GM12875 (cell line): ENCODE measurements around the gene USP6NL.

Experiments
- H3K4me3 ChIP-seq: one replicate; pipeline ENCODE4 v1.5.1; 2011; ENCODE audit warnings: low read depth, low read length, control low read depth
- TF ChIP-seq, protein P1 (sequence below): IDR thresholded peaks from 2 replicates; pipeline ENCODE4 v1.5.1; 2011; ENCODE audit warnings: low read depth, mild to moderate bottlenecking, control low read depth, inconsistent platforms, low read length, moderate library complexity, borderline replicate concordance; ENCODE audit not compliant: insufficient read depth

The USP6NL gene

DNA sequence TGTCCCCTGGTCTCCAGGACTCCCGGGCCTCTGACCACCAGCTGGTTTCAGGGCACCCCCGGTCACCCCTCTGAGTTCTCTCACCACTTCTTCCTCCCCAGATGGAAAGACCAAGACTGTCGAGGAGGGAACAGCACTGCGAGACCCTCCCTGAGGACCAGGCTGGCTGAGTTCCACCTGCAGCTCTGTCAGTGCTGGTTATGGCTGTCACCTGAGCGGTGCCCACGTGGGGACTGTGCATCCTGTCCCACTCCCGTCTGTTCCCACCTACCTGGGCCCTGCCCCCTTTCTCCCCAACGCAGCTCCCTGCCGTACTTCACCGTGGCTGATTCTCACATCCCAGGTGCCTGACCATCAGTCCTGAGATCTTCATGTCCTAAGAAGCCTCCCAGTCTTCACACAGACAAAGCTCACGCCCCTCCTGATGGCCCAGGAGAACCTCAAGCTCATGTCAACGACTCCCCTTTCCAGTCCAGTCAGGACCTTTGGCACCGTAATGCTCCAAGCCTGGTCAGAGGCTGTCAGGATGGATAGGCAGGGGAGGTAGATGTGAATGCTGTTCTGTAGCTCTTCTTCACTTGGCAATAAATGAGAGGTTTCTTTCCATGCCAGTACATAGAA lies 159.7 kb downstream of the USP6NL start:
- TF ChIP-seq, protein P1, sequence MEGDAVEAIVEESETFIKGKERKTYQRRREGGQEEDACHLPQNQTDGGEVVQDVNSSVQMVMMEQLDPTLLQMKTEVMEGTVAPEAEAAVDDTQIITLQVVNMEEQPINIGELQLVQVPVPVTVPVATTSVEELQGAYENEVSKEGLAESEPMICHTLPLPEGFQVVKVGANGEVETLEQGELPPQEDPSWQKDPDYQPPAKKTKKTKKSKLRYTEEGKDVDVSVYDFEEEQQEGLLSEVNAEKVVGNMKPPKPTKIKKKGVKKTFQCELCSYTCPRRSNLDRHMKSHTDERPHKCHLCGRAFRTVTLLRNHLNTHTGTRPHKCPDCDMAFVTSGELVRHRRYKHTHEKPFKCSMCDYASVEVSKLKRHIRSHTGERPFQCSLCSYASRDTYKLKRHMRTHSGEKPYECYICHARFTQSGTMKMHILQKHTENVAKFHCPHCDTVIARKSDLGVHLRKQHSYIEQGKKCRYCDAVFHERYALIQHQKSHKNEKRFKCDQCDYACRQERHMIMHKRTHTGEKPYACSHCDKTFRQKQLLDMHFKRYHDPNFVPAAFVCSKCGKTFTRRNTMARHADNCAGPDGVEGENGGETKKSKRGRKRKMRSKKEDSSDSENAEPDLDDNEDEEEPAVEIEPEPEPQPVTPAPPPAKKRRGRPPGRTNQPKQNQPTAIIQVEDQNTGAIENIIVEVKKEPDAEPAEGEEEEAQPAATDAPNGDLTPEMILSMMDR = no peak
- no peak overlapping the region for H3K4me3 ChIP-seq

DNA sequence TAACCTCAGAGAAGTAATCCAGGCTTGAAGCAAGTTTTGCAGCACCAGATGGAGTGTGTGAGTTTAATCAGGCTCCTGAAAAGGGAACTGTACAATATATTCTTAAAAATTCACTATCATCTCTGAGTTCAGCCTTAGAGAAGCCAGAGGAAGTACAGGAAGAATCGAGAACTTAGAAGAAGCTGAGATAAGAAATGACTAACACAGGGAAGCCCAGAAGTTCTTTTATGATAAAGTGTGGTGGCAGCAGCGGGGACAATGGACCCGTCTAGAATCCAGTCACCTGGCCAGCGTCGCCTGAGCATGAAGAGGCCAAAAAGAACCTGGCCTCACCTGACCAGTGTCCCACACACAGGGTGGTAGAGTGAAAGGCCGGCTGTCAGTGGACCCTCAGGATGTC lies 161.0 kb downstream of the USP6NL start:
- no peak overlapping the region for H3K4me3 ChIP-seq
- TF ChIP-seq, protein P1 = no peak

DNA sequence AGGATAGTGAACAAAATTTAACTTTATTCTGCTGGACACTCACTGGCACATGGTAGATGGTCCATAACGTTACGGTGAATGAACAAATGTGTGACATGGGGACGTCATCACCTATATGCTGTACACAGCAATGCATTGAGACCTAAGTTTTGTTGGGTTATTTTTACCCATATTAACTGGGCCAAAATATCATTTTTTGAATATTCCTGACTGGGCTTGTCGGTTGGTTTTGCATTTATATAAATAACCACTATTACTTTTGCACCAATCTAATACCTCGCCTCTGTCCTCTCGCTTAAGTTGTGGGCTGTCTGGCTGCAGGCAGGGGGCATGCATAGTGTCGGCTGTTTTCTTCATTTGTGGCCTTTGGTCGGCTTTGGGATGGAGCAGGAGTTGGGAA lies 161.7 kb downstream of the USP6NL start:
- TF ChIP-seq, protein P1 = no peak
- no peak overlapping the region for H3K4me3 ChIP-seq

DNA sequence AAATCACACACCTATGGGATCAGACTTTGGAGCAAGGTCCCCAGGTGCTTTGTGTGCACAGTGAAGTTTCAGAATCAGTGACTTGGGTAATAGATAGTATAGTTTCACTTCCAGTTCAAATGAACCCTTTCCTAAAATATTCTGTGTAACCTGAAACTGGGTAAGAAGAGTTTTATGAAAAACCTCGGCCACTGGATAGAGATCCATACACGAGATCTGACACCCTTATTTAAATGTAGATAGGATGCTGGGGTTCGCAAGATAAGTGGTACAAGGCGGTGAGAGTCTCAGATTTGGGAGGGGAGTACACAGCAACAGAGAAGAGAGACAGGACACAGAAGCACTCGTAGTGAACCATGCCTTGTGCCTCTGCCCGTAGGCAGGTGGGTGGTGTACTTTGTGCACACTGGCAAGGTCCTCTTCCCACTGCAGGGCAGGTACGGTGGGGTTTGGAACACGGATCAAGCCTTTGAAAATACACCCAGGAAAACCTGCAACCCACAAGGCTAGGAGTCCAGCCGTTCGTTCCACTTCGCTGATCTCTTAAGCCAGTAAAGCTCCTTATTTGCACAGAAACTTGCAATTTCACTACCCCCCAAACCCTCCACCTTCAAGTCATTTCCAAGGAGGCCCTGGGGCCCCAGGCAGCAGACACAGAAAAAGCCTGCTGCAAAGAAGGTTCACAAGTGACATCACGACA lies 162.8 kb downstream of the USP6NL start:
- H3K4me3 ChIP-seq = peak overlapping the region; percentile 40

DNA sequence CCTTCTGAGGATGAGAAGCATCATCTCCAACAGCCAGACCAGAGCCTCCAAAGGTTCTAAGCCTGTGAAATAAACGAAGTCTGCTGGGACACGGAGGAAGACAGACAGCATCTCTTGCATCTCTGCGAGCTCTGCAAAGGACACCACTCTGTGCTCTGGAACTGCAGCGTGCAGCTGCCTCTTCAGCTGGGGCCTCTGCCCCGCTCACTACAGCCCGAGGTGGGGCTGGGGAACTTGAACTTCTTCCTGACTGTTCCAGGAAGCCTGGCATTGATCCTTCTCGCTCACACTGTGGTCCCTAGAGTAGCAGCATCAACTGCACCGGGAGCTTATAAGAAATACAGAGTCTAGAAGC lies 163.3 kb downstream of the USP6NL start:
- TF ChIP-seq, protein P1 = no peak
- no peak overlapping the region for H3K4me3 ChIP-seq

More for the DNA sequence above, 162.8 kb downstream of the USP6NL start:
- TF ChIP-seq, protein P1 = no peak

DNA sequence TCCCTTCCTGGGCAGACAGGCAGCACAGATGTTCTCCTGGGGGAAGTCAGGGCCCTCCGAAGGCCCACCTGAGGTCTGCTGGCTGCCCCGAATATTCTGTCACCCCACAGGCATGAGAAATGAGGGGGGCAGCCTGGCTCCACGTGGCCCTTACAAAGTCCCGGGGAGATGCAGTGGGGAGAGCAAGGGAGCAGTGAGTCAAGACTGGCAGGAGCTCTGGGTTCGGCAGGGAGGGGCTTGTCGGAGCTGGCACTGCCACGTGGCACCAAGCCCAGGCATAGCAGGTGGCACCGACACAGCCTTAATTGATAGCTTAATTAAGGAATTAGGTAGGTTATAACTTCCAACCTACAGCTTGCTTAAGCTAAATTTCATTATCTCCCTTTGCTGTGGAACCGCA lies 163.9 kb downstream of the USP6NL start:
- no peak overlapping the region for H3K4me3 ChIP-seq
- TF ChIP-seq, protein P1 = no peak

DNA sequence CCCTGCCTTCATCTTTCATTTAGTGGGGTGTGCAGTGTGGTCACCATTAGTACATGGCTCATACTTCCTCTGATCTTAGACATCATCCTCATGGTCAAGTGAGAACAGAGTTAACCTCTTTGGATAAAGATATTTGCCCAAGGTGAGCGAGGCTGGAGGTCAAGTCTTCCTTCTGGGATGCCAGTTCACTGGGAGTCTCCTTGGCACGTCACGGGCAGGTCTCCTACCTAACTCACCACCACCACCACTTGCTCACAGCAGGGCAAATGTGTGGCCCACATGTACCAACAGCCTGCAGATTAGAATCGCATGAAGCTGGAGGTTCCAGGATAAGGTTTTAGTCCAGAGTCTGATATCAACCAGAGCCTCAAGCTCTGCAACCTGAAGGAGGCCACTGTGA lies 164.6 kb downstream of the USP6NL start:
- TF ChIP-seq, protein P1 = no peak
- H3K4me3 ChIP-seq = no peak overlapping the region
